SU-DHL-6 (cell line): ENCODE data around the gene UBE2R2.

Experiments
- EZH2phosphoT487 ChIP-seq: fragments of 200-600 bp; sonication (generic), shearing (Covaris generic); conservative IDR thresholded peaks from 2 replicates; pipeline ENCODE4 v1.6.1; 2018; ENCODE audit warnings: mild to moderate bottlenecking, antibody characterized with exemption, low read length, moderate library complexity, mixed read lengths
- TF ChIP-seq, protein P1 (sequence below): fragments of 200-600 bp; sonication (generic); IDR thresholded peaks from one replicate; pipeline ENCODE4 v1.5.1; 2017; ENCODE audit warnings: antibody characterized with exemption, mild to moderate bottlenecking, low read length, moderate library complexity; ENCODE audit not compliant: insufficient read depth, poor library complexity, severe bottlenecking

- TF ChIP-seq, protein P1, sequence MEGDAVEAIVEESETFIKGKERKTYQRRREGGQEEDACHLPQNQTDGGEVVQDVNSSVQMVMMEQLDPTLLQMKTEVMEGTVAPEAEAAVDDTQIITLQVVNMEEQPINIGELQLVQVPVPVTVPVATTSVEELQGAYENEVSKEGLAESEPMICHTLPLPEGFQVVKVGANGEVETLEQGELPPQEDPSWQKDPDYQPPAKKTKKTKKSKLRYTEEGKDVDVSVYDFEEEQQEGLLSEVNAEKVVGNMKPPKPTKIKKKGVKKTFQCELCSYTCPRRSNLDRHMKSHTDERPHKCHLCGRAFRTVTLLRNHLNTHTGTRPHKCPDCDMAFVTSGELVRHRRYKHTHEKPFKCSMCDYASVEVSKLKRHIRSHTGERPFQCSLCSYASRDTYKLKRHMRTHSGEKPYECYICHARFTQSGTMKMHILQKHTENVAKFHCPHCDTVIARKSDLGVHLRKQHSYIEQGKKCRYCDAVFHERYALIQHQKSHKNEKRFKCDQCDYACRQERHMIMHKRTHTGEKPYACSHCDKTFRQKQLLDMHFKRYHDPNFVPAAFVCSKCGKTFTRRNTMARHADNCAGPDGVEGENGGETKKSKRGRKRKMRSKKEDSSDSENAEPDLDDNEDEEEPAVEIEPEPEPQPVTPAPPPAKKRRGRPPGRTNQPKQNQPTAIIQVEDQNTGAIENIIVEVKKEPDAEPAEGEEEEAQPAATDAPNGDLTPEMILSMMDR = no peak
- no peak for TF ChIP-seq EZH2phosphoT487
These were observed 133.4 kb downstream of the UBE2R2 start for GRCh38 chr9:33950371-33950770.
